B cell (primary cell): ENCODE measurements around the gene ZNF165.
A peak's percentile ranks its signal among the peaks of the same experiment; 100 is the strongest.

Experiments
- EZH2 ChIP-seq: IDR thresholded peaks from 2 replicates; pipeline ENCODE4 v1.6.1; 2012; ENCODE audit warnings: borderline replicate concordance, low read depth, mild to moderate bottlenecking, moderate library complexity, low read length; ENCODE audit not compliant: insufficient read depth, poor library complexity, severe bottlenecking
- TF ChIP-seq, protein P1 (sequence below): fragments of 200-600 bp; IDR thresholded peaks from one replicate; pipeline ENCODE4 v1.8.0; 2022; ENCODE audit warnings: antibody characterized with exemption, mild to moderate bottlenecking

GRCh38 chr6:28134015-28134414 lies 53.6 kb downstream of the ZNF165 start:
- TF ChIP-seq, protein P1, sequence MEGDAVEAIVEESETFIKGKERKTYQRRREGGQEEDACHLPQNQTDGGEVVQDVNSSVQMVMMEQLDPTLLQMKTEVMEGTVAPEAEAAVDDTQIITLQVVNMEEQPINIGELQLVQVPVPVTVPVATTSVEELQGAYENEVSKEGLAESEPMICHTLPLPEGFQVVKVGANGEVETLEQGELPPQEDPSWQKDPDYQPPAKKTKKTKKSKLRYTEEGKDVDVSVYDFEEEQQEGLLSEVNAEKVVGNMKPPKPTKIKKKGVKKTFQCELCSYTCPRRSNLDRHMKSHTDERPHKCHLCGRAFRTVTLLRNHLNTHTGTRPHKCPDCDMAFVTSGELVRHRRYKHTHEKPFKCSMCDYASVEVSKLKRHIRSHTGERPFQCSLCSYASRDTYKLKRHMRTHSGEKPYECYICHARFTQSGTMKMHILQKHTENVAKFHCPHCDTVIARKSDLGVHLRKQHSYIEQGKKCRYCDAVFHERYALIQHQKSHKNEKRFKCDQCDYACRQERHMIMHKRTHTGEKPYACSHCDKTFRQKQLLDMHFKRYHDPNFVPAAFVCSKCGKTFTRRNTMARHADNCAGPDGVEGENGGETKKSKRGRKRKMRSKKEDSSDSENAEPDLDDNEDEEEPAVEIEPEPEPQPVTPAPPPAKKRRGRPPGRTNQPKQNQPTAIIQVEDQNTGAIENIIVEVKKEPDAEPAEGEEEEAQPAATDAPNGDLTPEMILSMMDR: peak; percentile 29
- TF ChIP-seq EZH2: no peak
